ENCODE data around the gene ACYP2.

Gene ACYP2

GRCh38 chr2:54256091-54256694, 140.8 kb downstream of the ACYP2 start, which contains the start of gene TSPYL6:
TSPYL6 (minus strand) TSS chr2:54256229; CDS start chr2:54256151, 78 bp downstream.
- no peak for TF ChIP-seq CTCF (IDR thresholded peaks at IDR 0.05; ENCODE audit: low read depth, low read length)
- H3K9me3 ChIP-seq (ENCODE audit: severe bottlenecking), result peaks cover 4% of the 10 kb centered on the region
- DNase-seq, result no peak
- H3K27me3 ChIP-seq (ENCODE audit: insufficient read depth, low read depth, severe bottlenecking), result no peaks in the 10 kb centered on the region
- no peak within 1 kb of the TSS for H3K4me3 ChIP-seq (ENCODE audit: low read depth, low read length)
- no peaks in the 10 kb centered on the region for H3K36me3 ChIP-seq
- H3K27ac ChIP-seq, result no peak within 1 kb of the TSS

GRCh38 chr2:54258166-54258565, 142.8 kb downstream of the ACYP2 start:
- H3K36me3 ChIP-seq, result no peaks in the 10 kb centered on the region
- H3K27me3 ChIP-seq (ENCODE audit: insufficient read depth, low read depth, severe bottlenecking), result no peaks in the 10 kb centered on the region
- H3K27ac ChIP-seq, result no peak overlapping the region
- H3K4me3 ChIP-seq (ENCODE audit: low read depth, low read length), result no peak overlapping the region
- DNase-seq, result no peak
- TF ChIP-seq CTCF (IDR thresholded peaks at IDR 0.05; ENCODE audit: low read depth, low read length), result no peak
- H3K9me3 ChIP-seq (ENCODE audit: severe bottlenecking), result peaks cover 4% of the 10 kb centered on the region

GRCh38 chr2:54259413-54260240, 144.2 kb downstream of the ACYP2 start:
- no peak overlapping the region for H3K4me3 ChIP-seq (ENCODE audit: low read depth, low read length)
- peaks cover 4% of the 10 kb centered on the region for H3K9me3 ChIP-seq (ENCODE audit: severe bottlenecking)
- no peaks in the 10 kb centered on the region for H3K36me3 ChIP-seq
- H3K27ac ChIP-seq, result no peak overlapping the region
- no peaks in the 10 kb centered on the region for H3K27me3 ChIP-seq (ENCODE audit: insufficient read depth, low read depth, severe bottlenecking)
- DNase-seq, result no peak
- TF ChIP-seq CTCF (IDR thresholded peaks at IDR 0.05; ENCODE audit: low read depth, low read length), result no peak

- H3K9me3 ChIP-seq (ENCODE audit: severe bottlenecking), result no peaks in the 10 kb centered on the region
- no peak for DNase-seq
- no peak overlapping the region for H3K4me3 ChIP-seq (ENCODE audit: low read depth, low read length)
- no peaks in the 10 kb centered on the region for H3K27me3 ChIP-seq (ENCODE audit: insufficient read depth, low read depth, severe bottlenecking)
- H3K27ac ChIP-seq, result no peak overlapping the region
- H3K36me3 ChIP-seq, result no peaks in the 10 kb centered on the region
- no peak for TF ChIP-seq CTCF (IDR thresholded peaks at IDR 0.05; ENCODE audit: low read depth, low read length)
Observed at GRCh38 chr2:54260241-54260595, 144.8 kb downstream of the ACYP2 start.

GRCh38 chr2:54261537-54261936, 146.1 kb downstream of the ACYP2 start:
- Histone ChIP-seq H3K27ac (no peak overlapping the region), H3K36me3 (no peaks in the 10 kb centered on the region), H3K4me3 (ENCODE audit: low read depth, low read length) (no peak overlapping the region), H3K27me3 (ENCODE audit: insufficient read depth, low read depth, severe bottlenecking) (no peaks in the 10 kb centered on the region), H3K9me3 (ENCODE audit: severe bottlenecking) (no peaks in the 10 kb centered on the region)
- TF ChIP-seq CTCF (IDR thresholded peaks at IDR 0.05; ENCODE audit: low read depth, low read length), result no peak
- no peak for DNase-seq

Data from WERI-Rb-1 (cell line).